Fibroblast of lung (primary cell): Measurements from ENCODE around the gene SYNDIG1.

Experiments
- CTCF ChIP-seq, 2 donors: IDR thresholded peaks in 1 of 2; conservative IDR thresholded peaks in 1 of 2; 1 replicate in 1 of 2; 2 replicates in 1 of 2; pipeline ENCODE4 v1.5.1; 2011 to 2012; ENCODE audit warnings: low read length in 2 of 2, control low read depth in 1 of 2, inconsistent platforms in 1 of 2, low read depth in 1 of 2, mild to moderate bottlenecking in 1 of 2
- EZH2 ChIP-seq: IDR thresholded peaks from 2 replicates; pipeline ENCODE4 v1.5.1; 2012; ENCODE audit warnings: low read length, control low read depth, mild to moderate bottlenecking; ENCODE audit errors: missing control alignments

DNA sequence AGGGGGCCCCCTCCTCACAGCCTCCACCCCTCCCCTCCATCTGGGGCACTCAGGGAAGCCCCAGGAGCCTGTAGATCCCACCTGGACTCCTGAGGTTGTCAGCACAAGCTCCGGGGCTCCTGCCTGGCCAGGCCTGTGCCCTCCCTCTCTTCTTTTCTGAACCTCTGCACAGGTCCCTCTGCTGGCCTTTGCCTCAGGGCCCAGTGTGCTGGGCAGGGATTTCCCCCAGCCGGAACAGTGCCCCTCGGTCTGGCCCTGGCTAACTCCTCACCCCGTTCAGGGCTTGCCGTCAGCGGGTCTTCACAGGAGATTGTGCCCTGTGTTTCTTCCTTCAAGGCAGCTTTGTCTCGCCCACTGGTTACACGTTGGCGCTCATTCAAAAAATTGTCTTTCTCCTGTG lies 64.9 kb downstream of the SYNDIG1 start:
- no peak for TF ChIP-seq CTCF (conservative IDR thresholded peaks at IDR 0.05 in 1 of 2, IDR thresholded peaks at IDR 0.05 in 1 of 2; ENCODE audit: low read depth in 1 of 2, low read length in 2 of 2)
- TF ChIP-seq EZH2: no peak
